NCI-H510A (cell line): ENCODE results near the gene PSME2.

ENCODE experiments used
- DNase-seq: peaks from one replicate; lab custom pipeline; 2025; lab: John Stamatoyannopoulos, UW

The PSME2 gene

DNA sequence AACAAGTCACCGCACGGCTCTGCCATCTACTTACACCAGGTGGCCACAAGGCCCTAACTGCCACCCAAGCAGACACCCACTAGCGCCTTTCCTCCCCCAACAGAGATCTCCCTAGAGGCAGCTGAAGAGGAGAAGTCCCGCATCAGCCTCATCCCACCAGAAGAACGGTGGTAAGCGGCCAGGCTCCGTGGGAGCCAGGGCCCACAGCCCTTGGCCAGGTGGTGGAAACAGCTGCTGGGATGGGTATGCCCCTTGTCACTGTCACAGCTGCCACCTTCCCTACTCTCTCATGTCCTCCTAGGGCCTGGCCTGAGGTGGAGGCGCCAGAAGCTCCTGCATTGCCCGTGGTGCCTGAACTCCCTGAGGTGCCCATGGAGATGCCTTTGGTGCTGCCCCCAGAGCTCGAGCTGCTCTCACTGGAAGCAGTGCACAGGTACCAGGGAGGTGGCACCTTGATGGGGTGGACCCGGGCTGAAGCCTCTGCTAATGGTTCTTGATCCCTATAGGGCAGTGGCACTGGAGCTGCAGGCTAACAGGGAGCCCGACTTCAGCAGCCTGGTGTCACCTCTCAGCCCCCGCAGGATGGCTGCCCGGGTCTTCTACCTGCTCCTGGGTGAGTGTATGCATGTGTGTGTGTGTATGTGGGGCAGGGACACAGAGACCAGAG is 33.0 kb upstream of the PSME2 start:
- no peak for DNase-seq

DNA sequence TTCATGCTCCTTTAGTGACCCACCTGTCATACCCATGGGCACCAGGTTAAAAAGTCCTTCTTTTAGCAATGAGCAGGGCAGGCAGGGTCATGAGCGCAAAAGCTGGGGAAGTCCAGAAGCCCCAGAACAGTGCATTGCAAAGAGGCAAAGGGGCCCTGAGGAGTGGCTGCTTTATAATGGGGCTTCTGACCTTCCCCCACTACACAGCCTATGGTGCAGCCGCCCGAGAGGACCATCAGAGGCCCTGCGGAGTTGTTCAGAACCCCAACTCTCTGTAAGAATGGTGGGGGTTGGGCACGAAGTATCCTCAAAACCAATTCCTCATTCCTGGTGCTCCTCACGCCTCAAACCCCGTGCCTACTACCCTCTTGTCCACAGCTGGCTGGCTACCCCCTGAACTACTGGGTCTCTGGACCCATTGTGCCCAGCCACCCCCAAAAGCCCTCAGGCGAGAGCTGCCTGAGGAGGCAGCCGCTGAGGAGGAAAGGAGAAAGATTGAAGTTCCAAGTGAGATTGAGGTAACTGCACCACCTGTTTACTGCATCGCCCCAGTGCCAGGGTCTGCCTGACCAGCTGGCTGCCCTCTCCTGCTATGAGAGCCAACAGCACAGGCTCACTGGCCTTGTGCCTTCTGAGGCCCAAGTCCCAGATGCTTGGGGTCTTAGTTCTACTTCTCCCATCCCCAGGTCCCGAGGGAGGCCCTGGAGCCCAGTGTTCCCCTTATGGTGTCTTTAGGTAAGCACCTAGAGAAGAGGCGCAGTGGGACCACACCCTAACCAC is 32.2 kb upstream of the PSME2 start:
- no peak for DNase-seq

DNA sequence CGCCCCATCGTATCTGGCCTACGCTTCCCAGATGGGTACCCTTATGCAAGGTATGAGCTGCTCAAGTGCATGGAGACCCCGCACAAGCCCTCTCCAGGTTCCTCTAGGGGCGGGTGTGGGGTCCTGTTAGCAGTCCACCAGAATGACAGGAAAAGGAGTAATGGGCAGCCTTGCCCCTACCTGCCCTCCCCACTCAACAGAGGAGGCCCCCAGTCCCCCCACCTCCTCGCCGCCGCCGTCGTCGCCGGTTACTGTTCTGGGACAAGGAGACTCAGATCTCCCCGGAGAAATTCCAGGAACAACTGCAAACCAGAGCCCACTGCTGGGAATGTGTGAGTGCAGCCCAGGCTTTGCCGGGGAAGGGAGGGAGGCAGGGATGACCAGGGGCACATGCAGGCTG is 31.5 kb upstream of the PSME2 start:
- DNase-seq = no peak

DNA sequence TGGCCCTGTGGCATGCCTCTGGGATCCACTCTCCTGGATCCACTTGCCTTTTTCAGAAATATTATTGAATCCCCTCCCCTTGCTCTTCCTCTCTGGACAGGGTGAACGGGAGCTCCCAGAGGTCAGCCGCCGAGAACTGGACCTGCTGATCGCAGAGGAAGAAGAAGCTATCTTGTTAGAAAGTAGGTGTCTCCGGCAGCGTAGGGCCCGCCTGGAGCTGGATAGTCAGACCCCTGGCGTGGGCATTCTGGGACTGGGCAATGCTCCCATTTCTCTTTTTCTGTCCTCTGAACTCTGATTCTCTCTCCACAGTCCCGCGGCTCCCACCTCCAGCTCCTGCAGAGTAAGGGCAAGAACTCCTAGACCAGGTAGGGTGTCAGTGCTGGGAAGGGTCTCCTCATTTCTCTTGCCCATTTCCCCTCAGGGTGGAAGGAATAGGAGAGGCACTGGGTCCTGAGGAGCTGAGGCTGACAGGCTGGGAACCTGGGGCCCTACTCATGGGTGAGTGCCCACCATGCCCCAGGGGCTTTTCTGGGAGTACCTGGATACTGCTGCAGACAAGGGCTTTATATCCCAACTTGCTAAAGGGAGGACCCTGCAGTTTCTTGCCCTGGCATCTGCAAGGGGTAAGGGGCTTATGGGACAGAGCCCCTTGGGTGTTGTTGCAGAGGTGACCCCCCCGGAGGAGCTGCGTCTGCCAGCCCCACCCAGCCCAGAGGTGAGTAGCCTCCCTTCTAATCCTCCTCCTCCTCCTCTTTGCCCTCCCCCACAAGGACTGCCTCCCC is 30.8 kb upstream of the PSME2 start:
- no peak for DNase-seq

DNA sequence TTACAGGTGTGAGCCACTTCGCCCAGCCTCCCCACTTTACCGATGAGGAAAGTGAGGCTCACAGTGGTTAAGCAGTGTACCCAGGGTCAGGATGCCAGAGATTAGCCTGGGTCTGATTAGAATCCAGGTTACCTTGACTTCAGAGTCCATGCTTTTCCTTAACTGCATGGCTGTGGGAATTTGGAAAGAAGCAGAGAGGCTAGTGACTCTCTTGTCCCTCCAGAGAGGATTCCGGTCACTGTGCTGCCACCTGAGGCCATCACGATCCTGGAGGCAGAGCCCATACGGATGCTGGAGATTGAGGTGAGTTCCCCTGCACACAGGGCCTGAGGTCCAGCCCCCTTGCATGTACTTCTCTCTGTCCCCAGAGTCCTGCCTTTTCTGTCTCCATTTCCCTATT is 30.2 kb upstream of the PSME2 start:
- no peak for DNase-seq

DNA sequence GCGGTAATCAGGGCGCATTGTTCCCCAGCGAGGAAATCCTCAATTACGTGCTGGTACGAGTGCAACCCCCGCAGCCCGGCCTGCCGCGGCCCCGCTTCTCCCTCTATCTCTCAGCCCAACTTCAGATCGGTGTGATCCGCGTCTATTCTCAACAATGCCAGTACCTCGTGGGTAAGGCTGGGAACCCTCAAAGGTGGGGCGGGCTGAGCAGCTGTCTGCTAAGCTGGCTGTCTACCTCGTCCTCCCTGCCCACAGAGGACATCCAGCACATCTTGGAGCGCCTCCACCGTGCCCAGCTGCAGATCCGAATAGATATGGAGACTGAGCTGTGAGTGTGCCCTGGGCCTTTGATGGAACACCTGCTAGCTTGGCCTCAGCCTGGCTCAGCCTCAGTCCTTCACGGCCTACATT is 26.5 kb upstream of the PSME2 start:
- DNase-seq = no peak

DNA sequence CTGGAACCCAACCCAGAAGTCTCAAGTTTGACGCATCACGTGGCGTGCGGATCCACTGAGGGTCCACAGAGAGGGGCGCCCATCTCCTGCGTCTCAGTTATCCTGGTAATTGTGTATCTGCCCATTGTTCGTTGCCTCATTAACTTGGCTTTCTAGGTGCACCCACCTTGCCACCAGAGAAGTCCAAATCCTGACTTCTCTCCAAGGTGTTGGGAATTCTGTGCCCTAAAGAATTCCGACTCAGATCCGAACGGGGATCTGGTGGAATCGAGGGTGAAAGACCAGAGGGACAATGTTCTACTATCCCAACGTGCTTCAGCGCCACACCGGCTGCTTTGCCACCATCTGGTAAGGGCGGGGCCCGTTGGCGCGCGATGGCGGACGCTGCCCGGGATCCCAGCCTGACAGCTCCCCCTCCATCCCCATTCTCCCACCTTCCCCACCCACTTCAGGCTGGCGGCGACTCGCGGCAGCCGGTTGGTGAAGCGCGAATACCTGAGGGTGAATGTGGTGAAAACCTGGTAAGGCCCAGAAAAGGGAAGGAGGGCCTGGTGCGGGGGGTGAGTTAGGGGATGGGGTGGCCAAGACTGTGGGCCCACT is 26.0 kb upstream of the PSME2 start:
- DNase-seq = peak; percentile 3

DNA sequence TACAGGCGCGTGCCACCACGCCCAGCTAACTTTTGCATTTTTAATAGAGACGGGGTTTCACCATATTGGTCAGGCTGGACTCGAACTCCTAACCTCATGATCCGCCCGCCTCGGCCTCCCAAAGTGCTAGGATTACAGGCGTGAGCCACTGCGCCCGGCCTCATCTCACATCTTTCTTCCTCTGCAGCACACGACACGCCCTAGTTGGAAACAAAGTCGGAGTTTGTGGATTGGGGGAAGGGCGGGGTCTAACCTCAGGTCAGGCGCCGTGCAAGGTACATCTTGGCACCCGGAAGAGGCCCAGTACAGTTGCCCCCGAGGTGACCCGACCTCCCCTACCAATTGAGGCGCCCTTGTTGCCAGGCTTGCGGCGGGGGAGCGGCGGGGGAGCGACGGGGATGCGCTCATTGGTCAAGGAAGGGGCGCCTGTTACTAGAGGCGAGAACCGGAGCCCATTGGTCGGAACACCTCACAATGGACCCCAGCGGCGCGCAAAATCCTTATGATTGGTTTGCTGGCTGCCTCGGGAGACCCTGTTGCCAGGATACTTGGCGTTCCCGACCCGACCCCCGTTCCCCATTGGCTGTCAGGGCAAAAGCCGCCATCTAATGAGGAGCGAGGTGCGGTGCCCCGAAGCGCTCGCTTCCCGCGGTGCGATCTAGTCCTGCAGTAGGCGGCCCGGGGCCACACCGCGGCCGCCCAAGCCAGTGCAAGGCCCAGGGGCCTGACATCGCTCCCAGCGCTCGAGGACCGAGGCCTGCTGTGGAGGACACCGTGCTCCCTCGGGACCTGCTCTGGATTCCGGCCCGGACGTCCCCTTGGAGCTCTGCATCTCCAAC is 25.2 kb upstream of the PSME2 start, which contains the start of gene REC8:
Gene REC8, plus strand, starts transcription at position 659 of the 839 bp plus-strand sequence. CDS start 473 bp downstream, outside the sequence.
- peak; percentile 95 for DNase-seq

DNA sequence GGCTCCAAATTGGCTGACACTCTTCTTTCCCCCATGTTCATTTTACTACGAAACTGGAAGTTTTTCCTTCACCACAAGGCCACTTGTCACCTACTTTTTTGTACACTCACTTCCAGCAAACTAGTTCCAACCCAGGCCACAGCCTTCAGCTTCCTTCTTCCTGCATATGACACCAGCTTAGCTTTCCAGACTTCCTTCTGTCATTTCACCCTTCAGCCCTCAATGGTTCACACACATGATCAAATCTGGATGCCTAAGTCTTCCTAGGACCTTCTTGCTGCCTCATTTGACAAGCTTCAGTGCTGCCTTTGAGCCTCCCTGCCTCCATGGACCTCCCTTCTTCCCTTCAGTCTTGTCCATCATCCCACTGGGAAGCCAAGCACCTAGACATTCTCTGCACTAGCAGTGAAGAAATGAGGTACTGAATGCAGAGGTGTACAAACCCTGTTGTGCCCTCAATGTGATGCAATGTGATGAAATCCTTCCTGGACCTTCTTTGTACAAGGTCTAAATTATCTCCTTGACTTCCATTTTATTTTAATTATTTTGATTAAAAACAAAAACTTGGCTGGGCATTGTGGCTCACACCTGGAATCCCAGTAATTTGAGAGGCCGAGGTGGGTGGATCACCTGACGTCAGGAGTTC is 21.2 kb upstream of the PSME2 start:
- no peak for DNase-seq

DNA sequence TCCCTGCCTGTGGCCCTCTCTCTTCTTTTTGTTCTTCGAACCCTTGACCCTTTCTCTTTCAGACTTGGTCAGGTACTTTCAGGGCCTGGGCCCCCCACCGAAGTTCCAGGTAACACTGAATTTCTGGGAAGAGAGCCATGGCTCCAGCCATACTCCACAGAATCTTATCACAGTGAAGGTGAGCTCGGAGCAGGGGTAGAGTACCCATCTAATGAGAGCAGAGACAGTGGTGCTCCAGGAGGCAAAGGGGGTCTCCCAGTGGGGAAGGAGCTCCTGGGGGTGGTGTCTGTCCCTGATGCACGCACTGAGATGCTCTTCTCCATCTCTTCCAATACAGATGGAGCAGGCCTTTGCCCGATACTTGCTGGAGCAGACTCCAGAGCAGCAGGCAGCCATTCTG is 19.4 kb upstream of the PSME2 start:
- no peak for DNase-seq

DNA sequence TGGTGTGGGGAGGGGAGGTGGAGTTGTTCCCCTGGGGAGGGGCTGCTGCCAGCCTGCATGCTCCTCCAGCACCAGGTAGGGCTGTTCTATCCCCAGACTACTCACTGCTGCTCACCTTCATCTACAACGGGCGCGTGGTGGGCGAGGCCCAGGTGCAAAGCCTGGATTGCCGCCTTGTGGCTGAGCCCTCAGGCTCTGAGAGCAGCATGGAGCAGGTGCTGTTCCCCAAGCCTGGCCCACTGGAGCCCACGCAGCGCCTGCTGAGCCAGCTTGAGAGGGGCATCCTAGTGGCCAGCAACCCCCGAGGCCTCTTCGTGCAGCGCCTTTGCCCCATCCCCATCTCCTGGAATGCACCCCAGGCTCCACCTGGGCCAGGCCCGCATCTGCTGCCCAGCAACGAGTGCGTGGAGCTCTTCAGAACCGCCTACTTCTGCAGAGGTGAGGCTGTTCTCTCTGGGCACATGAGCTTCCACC is 18.1 kb upstream of the PSME2 start:
- no peak for DNase-seq

DNA sequence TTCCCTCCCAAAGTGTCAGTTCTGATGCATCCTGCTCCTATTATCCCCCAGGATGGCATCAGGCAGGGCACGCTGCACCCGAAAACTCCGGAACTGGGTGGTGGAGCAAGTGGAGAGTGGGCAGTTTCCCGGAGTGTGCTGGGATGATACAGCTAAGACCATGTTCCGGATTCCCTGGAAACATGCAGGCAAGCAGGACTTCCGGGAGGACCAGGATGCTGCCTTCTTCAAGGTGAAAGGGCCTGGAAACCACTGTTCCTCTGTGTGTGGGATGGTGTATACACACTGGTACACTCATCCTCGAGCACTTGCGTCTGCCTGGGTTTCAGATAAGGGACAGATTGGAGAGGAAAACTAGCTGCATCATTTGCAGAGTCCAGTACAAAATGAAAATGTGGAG is 15.7 kb upstream of the PSME2 start:
- DNase-seq = no peak

DNA sequence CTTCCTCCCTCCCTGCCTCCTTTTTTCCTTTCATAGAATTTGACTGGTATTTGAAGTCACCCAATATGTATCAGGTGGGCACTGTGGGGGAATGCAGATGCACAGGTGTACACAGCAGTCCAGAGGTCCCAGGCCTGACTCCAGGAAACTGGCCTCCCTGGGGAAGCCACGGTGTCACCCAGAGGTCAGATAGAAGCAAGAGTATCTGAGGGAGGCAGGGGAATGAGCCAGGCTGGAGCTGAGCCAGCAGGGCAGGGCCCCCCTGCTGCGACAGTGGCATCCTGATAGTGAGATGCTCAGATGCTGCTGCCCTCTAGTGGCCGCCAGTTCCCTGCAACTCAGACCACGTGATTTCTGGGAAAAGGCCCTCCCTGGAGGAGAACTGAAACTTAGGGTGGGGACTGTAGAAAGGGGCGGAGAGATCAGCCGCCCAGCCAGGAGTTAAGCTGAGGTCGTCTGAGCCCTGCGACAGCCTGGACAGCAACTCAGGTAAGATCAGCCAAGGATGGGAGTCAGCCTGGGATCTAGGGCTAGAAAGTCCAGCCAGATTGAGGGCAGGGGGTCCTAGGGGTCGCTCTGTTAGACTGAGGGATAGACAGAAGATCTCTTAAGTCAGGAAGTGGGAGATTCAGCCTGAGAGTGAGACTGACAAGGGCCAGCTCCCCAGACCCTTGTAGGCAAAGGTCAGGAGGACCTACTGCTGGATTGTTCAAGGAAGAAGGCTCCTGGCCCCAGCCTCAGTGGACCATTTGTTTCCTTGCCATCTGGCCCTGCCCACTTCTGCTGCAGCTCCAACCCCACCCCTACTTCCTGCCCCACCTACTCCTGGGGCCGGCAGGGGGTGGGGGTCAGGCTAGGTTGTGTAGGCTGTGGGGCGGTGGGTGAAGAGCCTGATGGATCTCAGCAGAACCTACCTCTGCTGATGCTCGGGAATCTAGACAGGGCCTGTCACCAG is 14.7 kb upstream of the PSME2 start, which contains the start of gene IRF9:
Gene IRF9, plus strand, starts transcription at position 416 of the 955 bp plus-strand sequence. CDS start 880 bp downstream, outside the sequence.
- peak; percentile 85 for DNase-seq

DNA sequence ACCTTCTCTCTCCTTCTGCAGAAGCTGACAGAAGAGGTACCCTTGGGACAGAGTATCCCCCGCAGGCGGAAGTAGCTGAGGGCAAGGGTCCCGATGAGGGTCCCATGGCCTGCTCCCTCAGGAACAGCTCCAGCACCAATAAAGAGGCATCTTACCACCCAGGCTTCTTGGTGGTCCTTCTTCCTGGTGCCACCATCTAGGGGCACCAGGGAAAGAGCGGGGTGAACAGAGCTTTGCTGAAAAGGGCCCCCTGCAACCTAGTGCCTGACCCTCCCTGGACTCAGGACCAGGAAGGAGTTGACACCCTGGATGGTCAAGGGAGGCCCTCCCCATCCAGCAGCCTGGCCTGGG is 14.1 kb upstream of the PSME2 start:
- DNase-seq = no peak

DNA sequence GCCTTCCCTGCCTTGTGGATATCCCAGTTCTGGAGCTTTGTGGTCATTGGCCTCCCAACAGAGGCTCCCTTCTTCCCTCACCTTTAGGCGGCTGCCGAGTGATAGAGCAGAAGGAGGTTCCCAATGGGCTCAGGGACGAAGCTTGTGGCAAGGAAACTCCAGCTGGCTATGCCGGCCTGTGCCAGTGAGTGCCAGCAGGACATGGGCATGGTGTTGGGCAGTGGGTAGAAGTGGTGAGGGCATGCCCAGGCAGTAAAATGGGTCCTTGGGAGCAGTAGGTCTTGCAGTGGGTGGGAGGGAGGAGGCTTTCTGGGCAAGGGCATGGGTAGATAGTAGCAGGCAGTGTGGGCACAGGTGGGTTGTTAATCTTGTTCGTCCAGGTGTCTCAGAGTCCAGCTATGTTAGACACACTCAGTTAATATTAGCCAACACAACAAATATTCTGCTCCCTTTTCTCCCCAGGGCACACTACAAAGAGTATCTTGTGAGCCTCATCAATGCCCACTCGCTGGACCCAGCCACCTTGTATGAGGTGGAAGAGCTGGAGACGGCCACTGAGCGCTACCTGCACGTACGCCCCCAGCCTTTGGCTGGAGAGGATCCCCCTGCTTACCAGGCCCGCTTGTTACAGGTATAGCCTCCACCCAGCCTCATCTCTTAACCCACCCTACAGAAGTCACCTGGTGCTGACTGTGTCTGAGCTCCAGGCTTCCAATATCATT is 13.5 kb upstream of the PSME2 start:
- DNase-seq = no peak

DNA sequence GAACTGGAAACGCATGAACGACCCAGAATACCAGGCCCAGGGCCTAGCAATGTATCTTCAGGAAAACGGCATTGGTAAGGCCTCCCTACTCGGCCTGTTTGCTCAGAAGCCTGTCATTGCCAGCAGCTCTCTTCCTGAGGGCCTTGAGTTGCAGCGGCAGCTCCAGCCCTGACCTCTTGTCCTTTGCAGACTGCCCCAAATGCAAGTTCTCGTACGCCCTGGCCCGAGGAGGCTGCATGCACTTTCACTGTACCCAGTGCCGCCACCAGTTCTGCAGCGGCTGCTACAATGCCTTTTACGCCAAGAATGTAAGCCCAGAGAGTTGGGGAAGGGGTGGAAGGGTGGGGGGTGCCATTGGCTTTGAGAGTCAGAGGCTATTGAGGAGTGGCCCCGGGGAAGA is 10.9 kb upstream of the PSME2 start:
- no peak for DNase-seq

DNA sequence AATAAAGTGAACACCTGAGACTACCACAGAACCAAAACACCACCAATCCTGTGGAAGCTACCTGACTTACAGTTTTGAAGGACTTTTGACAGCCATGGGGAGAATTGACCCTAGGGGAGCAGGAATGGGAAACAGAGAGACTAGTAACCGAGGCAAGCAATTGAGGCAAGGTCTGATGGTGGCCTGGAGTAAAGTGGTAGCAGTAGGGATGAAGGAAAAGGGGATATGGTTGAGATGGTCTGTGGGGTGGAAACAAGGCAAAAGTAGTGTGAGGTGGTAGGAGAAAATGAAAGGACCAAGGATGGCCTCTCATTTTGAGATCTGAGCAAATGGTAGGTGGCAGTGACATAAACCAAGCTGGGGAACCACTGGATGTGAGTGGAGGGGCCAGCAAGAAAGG is 10.4 kb upstream of the PSME2 start:
- DNase-seq = no peak

DNA sequence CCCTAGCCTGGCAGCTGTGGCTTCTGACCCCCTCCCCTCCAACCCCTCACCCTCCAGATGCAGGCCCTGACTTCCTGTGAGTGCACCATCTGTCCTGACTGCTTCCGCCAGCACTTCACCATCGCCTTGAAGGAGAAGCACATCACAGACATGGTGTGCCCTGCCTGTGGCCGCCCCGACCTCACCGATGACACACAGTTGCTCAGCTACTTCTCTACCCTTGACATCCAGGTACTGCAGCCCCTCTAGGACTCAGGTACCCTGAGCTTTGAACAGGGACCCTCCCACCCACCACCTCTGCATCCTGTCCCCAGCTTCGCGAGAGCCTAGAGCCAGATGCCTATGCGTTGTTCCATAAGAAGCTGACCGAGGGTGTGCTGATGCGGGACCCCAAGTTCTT is 8.7 kb upstream of the PSME2 start:
- no peak for DNase-seq
